Measurements from ENCODE around the gene CD207. TPM values are rescaled to one million over a fixed set of nuclear protein-coding genes. Genes with fewer than 3 reads are reported as not detected.

CD207 gene
- total RNA-seq, 3 donors from 2014 or later, result 0.33 to 0.88 TPM; not detected in 1

GRCh38 chr2:70823249-70823648, 12.4 kb downstream of the CD207 start:
- Histone ChIP-seq H3K4me1 (no peaks in the 10 kb centered on the region), H3K27ac (no peak overlapping the region), H3K9me3 (no peaks in the 10 kb centered on the region), H3K36me3 (no peaks in the 10 kb centered on the region), H3K4me3 (no peak overlapping the region), H3K27me3 (no peaks in the 10 kb centered on the region)
- DNase-seq (ENCODE audit: low spot score in 2 of 2), result no peak
- TF ChIP-seq POLR2AphosphoS5 (IDR thresholded peaks at IDR 0.05) (no peak), POLR2A (IDR thresholded peaks at IDR 0.05) (no peak)
- TF ChIP-seq, protein P1, sequence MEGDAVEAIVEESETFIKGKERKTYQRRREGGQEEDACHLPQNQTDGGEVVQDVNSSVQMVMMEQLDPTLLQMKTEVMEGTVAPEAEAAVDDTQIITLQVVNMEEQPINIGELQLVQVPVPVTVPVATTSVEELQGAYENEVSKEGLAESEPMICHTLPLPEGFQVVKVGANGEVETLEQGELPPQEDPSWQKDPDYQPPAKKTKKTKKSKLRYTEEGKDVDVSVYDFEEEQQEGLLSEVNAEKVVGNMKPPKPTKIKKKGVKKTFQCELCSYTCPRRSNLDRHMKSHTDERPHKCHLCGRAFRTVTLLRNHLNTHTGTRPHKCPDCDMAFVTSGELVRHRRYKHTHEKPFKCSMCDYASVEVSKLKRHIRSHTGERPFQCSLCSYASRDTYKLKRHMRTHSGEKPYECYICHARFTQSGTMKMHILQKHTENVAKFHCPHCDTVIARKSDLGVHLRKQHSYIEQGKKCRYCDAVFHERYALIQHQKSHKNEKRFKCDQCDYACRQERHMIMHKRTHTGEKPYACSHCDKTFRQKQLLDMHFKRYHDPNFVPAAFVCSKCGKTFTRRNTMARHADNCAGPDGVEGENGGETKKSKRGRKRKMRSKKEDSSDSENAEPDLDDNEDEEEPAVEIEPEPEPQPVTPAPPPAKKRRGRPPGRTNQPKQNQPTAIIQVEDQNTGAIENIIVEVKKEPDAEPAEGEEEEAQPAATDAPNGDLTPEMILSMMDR (IDR thresholded peaks at IDR 0.05), result no peak
- intact Hi-C loops (cut with DNase I; ENCODE audit: low total_unique reads), result no loop called here

DNA sequence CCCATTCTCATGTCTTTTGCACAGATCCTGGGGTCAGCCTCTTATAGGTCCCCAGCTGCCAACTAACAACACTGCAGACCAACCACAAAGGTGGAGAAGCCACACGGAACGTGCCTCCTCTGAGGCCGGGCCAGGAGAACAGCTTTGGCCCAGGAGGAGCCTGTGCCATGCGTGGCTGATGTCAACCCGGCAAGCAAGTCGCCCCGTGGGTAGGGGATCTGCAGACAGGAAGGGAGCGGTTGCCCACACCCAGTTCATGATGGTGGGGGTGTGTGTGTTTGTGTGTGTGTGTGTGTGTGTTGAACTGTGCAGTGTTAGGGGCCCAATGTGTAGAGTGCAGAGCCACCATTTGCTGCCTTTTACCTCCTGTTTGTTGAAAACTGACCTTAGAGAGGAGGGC, 12.8 kb downstream of the CD207 start:
- H3K27ac ChIP-seq, result no peak overlapping the region
- H3K27me3 ChIP-seq, result no peaks in the 10 kb centered on the region
- H3K4me1 ChIP-seq, result no peaks in the 10 kb centered on the region
- no peak for DNase-seq (ENCODE audit: low spot score in 2 of 2)
- H3K36me3 ChIP-seq, result no peaks in the 10 kb centered on the region
- no peak overlapping the region for H3K4me3 ChIP-seq
- TF ChIP-seq, protein P1 (IDR thresholded peaks at IDR 0.05), result no peak
- TF ChIP-seq POLR2A (IDR thresholded peaks at IDR 0.05) (no peak), POLR2AphosphoS5 (IDR thresholded peaks at IDR 0.05) (no peak)
- intact Hi-C loops (cut with DNase I; ENCODE audit: low total_unique reads), result no loop called here
- no peaks in the 10 kb centered on the region for H3K9me3 ChIP-seq

DNA sequence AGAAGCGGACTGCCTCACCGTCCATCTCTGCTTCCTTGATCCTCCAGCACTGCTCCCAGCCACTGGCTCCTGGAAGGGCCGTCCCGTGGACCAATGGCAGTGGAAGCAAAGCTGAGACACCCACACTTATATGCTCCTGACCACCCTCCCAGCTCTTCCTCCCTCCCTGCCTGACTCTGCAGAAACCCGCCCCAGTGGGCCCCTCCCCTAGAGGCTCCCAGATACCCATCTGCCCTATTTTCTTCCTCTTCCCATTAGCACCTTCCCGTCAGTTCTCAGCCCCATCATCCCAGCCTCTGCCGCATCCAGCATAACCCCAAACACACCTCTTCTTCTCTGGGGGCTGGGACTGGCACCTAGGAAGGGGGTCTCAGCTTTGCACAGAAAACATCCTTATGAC, 15.1 kb downstream of the CD207 start, which contains the start of gene CLEC4F:
Gene CLEC4F, minus strand, starts transcription at position 101 of the 400 bp plus-strand sequence. Its CDS starts 76 bp downstream, at position 25.
- no peak for TF ChIP-seq POLR2A (IDR thresholded peaks at IDR 0.05)
- no peak for TF ChIP-seq POLR2AphosphoS5 (IDR thresholded peaks at IDR 0.05)
- no peak for DNase-seq (ENCODE audit: low spot score in 2 of 2)
- Histone ChIP-seq H3K27me3 (no peaks in the 10 kb centered on the region), H3K9me3 (no peaks in the 10 kb centered on the region), H3K4me1 (no peaks in the 10 kb centered on the region), H3K27ac (no peak within 1 kb of the TSS), H3K4me3 (no peak within 1 kb of the TSS), H3K36me3 (no peaks in the 10 kb centered on the region)
- intact Hi-C loops (cut with DNase I; ENCODE audit: low total_unique reads), result no loop called here

- H3K4me1 ChIP-seq, result no peaks in the 10 kb centered on the region
- no peak overlapping the region for H3K27ac ChIP-seq
- intact Hi-C loops (cut with DNase I; ENCODE audit: low total_unique reads), result no loop called here
- H3K4me3 ChIP-seq, result no peak overlapping the region
- no peaks in the 10 kb centered on the region for H3K9me3 ChIP-seq
- TF ChIP-seq POLR2A (IDR thresholded peaks at IDR 0.05) (no peak), POLR2AphosphoS5 (IDR thresholded peaks at IDR 0.05) (no peak)
- TF ChIP-seq, protein P1 (IDR thresholded peaks at IDR 0.05), result no peak
- DNase-seq (ENCODE audit: low spot score in 2 of 2), result no peak
- no peaks in the 10 kb centered on the region for H3K36me3 ChIP-seq
- no peaks in the 10 kb centered on the region for H3K27me3 ChIP-seq
Observed at GRCh38 chr2:70817284-70817954, 18.2 kb downstream of the CD207 start.

GRCh38 chr2:70816726-70817125, 18.9 kb downstream of the CD207 start:
- Histone ChIP-seq H3K36me3 (no peaks in the 10 kb centered on the region), H3K9me3 (no peaks in the 10 kb centered on the region), H3K27ac (no peak overlapping the region), H3K4me1 (no peaks in the 10 kb centered on the region), H3K27me3 (no peaks in the 10 kb centered on the region), H3K4me3 (no peak overlapping the region)
- no peak for DNase-seq (ENCODE audit: low spot score in 2 of 2)
- intact Hi-C loops (cut with DNase I; ENCODE audit: low total_unique reads), result no loop called here
- TF ChIP-seq, protein P1 (IDR thresholded peaks at IDR 0.05), result no peak
- TF ChIP-seq POLR2A (IDR thresholded peaks at IDR 0.05) (no peak), POLR2AphosphoS5 (IDR thresholded peaks at IDR 0.05) (no peak)

Measured in breast epithelium (tissue), 4 donors.